Adipose tissue (tissue), 3 donors: Measurements from ENCODE around the gene CCDC6. TPM values are rescaled to one million over a fixed set of nuclear protein-coding genes. Genes with fewer than 3 reads are reported as not detected.

Experiments used
- H3K27ac ChIP-seq: one replicate; pipeline ENCODE4 v1.5.1; 2013; ENCODE audit warnings: low read depth, low read length
- WGBS, 3 donors: extraction: QIAGEN DNeasy Blood & Tissue Kit; methylation state at CpG; one replicate each; pipeline ENCODE4 v1.1.7; 2013; 5-methylcytosine and 5-hydroxymethylcytosine counted together
- polyA plus RNA-seq, 3 donors: library from polyadenylated mRNA; stranded (reverse); fragments of 200-250 nt; gene quantifications; one replicate each; pipeline ENCODE4 v1.2.3, GENCODE V29; 2013
- donor health status: healthy with polysubstance abuse.
- donor health status: Bipolar disorder and iron deficiency.
- donor health status: healthy.

The CCDC6 gene
- polyA plus RNA-seq, 3 donors, result 8.6 to 11.9 (median 11.6) TPM

- WGBS, 3 donors, result 67 to 97% (median 97%) methylated on average over 7 of the region's 7 CpGs
- H3K27ac ChIP-seq, result no peak overlapping the region
Measured at GRCh38 chr10:59867590-59867989, 38.8 kb downstream of the CCDC6 start.

GRCh38 chr10:59865101-59865500 is 41.3 kb downstream of the CCDC6 start:
- WGBS, 3 donors, result 22 to 47% (median 36%) methylated on average over 5 of the region's 5 CpGs
- no peak overlapping the region for H3K27ac ChIP-seq

- H3K27ac ChIP-seq, result no peak overlapping the region
- 27 to 53% (median 45%) methylated on average over 5 of the region's 5 CpGs for WGBS, 3 donors
Measured at GRCh38 chr10:59864141-59864962, 42.0 kb downstream of the CCDC6 start.

- H3K27ac ChIP-seq, result no peak overlapping the region
- 93 to 97% (median 97%) methylated on average over 6 of the region's 6 CpGs for WGBS, 3 donors
Measured at GRCh38 chr10:59859570-59859969, 46.8 kb downstream of the CCDC6 start.

- 93 to 96% (median 93%) methylated on average over 3 of the region's 3 CpGs for WGBS, 3 donors
- no peak overlapping the region for H3K27ac ChIP-seq
Measured at GRCh38 chr10:59857921-59858320, 48.4 kb downstream of the CCDC6 start.

- 60 to 74% (median 67%) methylated on average over 3 of the region's 3 CpGs for WGBS, 3 donors
- no peak overlapping the region for H3K27ac ChIP-seq
Measured at GRCh38 chr10:59857049-59857448, 49.3 kb downstream of the CCDC6 start.

GRCh38 chr10:59856104-59856503 is 50.3 kb downstream of the CCDC6 start:
- no peak overlapping the region for H3K27ac ChIP-seq
- 69 to 80% (median 73%) methylated on average over 3 of the region's 3 CpGs for WGBS, 3 donors

GRCh38 chr10:59854571-59854970 is 51.8 kb downstream of the CCDC6 start:
- H3K27ac ChIP-seq, result no peak overlapping the region
- 51 to 91% (median 86%) methylated on average over 4 of the region's 4 CpGs for WGBS, 3 donors

GRCh38 chr10:59852670-59853069 is 53.7 kb downstream of the CCDC6 start:
- no peak overlapping the region for H3K27ac ChIP-seq
- 79 to 87% (median 83%) methylated on average over 1 of the region's 1 CpG for WGBS, 3 donors

- WGBS, 3 donors, result 64 to 82% (median 78%) methylated on average over 4 of the region's 4 CpGs
Measured at GRCh38 chr10:59851864-59852263, 54.5 kb downstream of the CCDC6 start.

GRCh38 chr10:59847888-59848287 is 58.5 kb downstream of the CCDC6 start:
- 70 to 86% (median 80%) methylated on average over 7 of the region's 7 CpGs for WGBS, 3 donors
- H3K27ac ChIP-seq, result no peak overlapping the region

More at GRCh38 chr10:59851864-59852263, 54.5 kb downstream of the CCDC6 start:
- H3K27ac ChIP-seq, result no peak overlapping the region

- 84 to 91% (median 90%) methylated on average over 2 of the region's 2 CpGs for WGBS, 3 donors
- no peak overlapping the region for H3K27ac ChIP-seq
Measured at GRCh38 chr10:59847326-59847725, 59.0 kb downstream of the CCDC6 start.

- WGBS, 3 donors, result 61 to 89% (median 84%) methylated on average over 3 of the region's 3 CpGs
- no peak overlapping the region for H3K27ac ChIP-seq
Measured at GRCh38 chr10:59844436-59844835, 61.9 kb downstream of the CCDC6 start.

GRCh38 chr10:59843748-59844147 is 62.6 kb downstream of the CCDC6 start:
- no peak overlapping the region for H3K27ac ChIP-seq
- WGBS, 3 donors, result 39 to 70% (median 70%) methylated on average over 2 of the region's 2 CpGs

GRCh38 chr10:59839576-59839975 is 66.8 kb downstream of the CCDC6 start:
- WGBS, 3 donors, result 77 to 89% (median 78%) methylated on average over 6 of the region's 6 CpGs

GRCh38 chr10:59838085-59838789 is 68.1 kb downstream of the CCDC6 start:
- no peak overlapping the region for H3K27ac ChIP-seq
- 94 to 100% (median 96%) methylated on average over 2 of the region's 2 CpGs for WGBS, 3 donors

More at GRCh38 chr10:59839576-59839975, 66.8 kb downstream of the CCDC6 start:
- no peak overlapping the region for H3K27ac ChIP-seq

- no peak overlapping the region for H3K27ac ChIP-seq
- WGBS, 3 donors, result 61 to 75% (median 73%) methylated on average over 4 of the region's 4 CpGs
Measured at GRCh38 chr10:59833810-59834209, 72.5 kb downstream of the CCDC6 start.

GRCh38 chr10:59832506-59832905 is 73.8 kb downstream of the CCDC6 start:
- H3K27ac ChIP-seq, result no peak overlapping the region
- 62 to 79% (median 62%) methylated on average over 2 of the region's 2 CpGs for WGBS, 3 donors

- H3K27ac ChIP-seq, result no peak overlapping the region
- 77 to 86% (median 85%) methylated on average over 5 of the region's 5 CpGs for WGBS, 3 donors
Measured at GRCh38 chr10:59831658-59832503, 74.5 kb downstream of the CCDC6 start.
